GM19035 (cell line): ENCODE measurements around the gene RTP2.

Experiments
- ATAC-seq: cut with Tn5 transposase; IDR thresholded peaks from one replicate; pipeline ENCODE4 v1.9.1; 2021; ENCODE audit not compliant: unreplicated experiment

Gene RTP2

GRCh38 chr3:187702507-187703033 lies at the start of gene RTP2:
Gene RTP2, minus strand, starts transcription at chr3:187702557. Its CDS starts 429 bp downstream, at chr3:187702128.
- no peak for ATAC-seq

GRCh38 chr3:187750513-187751123 lies 48.3 kb upstream of the RTP2 start:
- no peak for ATAC-seq

- no peak for ATAC-seq
Observed at GRCh38 chr3:187750006-187750512, 47.7 kb upstream of the RTP2 start.

- no peak for ATAC-seq
Observed at GRCh38 chr3:187748050-187748481, 45.7 kb upstream of the RTP2 start.

GRCh38 chr3:187747506-187747905 lies 45.1 kb upstream of the RTP2 start:
- ATAC-seq, result no peak

- no peak for ATAC-seq
Observed at GRCh38 chr3:187746442-187747281, 44.3 kb upstream of the RTP2 start.

GRCh38 chr3:187746059-187746441 lies 43.7 kb upstream of the RTP2 start:
- ATAC-seq, result no peak

- ATAC-seq, result peak; percentile 77
Observed at GRCh38 chr3:187745201-187746058, 43.1 kb upstream of the RTP2 start, which contains the start of gene BCL6. Gene BCL6, minus strand, starts transcription at chr3:187745468. Its CDS starts 11,775 bp downstream, at chr3:187733693.

GRCh38 chr3:187744169-187745151 lies 42.1 kb upstream of the RTP2 start:
- ATAC-seq, result no peak

- no peak for ATAC-seq
Observed at GRCh38 chr3:187743195-187744141, 41.1 kb upstream of the RTP2 start.

- no peak for ATAC-seq
Observed at GRCh38 chr3:187742351-187743171, 40.2 kb upstream of the RTP2 start.

GRCh38 chr3:187741403-187742350 lies 39.3 kb upstream of the RTP2 start:
- no peak for ATAC-seq

GRCh38 chr3:187740421-187741399 lies 38.4 kb upstream of the RTP2 start:
- no peak for ATAC-seq

GRCh38 chr3:187739561-187740332 lies 37.4 kb upstream of the RTP2 start:
- ATAC-seq, result peak; percentile 40

GRCh38 chr3:187739094-187739560 lies 36.8 kb upstream of the RTP2 start:
- no peak for ATAC-seq
